ENCODE results near the gene GYPC.

GYPC gene

DNA sequence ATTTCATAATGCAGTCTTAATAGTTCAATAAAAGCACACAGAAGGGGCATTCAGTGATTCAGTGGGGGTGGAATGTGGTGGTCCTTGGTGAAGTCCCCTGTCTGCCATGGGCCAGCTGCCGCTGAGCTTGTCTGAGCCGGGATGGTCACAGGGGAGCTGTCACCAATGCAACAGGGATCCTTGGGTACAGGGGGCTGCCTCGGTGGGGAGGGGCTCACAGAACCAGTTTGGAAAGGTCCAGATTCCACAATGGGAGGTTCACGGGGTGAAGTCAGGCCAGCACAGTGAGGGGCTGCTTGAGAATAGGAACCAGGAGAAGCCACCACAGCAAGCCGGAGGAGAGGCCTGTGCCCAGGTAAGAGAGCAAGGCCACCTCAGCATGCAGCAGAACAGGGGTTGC lies 75.4 kb downstream of the GYPC start:
- DNase-seq (ENCODE audit: low read depth, low spot score) = no peak

DNA sequence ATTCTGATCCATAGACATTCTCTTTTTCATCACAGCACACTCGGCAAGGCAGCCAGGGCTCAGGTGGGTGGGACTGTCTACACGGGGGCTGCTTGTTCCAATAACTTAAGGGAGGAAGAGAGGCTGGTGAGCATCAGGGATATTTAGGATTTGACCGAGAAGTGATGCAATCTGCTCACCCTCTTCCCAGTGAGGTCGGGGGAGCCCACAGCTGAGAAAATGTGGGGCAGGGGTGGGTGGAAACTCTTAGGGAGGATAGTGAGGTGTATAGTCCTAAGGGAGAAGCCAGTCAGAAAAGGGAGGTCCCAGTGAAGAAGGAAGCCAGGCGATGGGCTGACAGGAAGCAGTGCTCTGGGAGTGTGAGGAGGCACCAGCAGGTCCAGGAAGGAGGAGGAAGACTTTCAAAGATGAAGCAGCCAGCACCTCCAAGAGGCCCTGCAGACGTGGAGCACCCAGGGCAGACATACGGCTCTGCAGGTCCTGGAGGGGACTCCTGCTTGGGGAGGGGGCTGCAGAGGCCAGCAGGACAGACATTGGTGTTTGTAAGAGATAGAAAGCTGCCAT lies 76.8 kb downstream of the GYPC start:
- DNase-seq (ENCODE audit: low read depth, low spot score) = no peak

DNA sequence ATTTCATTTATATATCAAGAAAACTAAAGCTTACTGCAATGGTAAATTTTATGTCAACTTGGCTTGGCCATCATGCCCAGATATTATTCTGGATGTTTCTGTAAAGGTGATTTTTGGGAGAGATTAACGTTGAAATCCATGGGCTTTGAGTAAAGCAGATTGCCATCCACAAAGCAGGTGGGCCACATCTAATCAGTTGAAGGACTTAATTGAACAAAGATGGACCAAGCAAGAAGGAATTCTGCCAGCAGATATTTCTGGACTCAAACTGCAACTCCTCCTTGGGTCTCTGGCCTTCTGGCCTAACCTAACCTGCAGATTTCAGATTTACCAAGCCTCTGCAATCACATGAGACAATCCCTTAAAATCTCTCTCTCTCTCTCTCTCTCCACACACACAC lies 77.8 kb downstream of the GYPC start:
- no peak for DNase-seq (ENCODE audit: low read depth, low spot score)

DNA sequence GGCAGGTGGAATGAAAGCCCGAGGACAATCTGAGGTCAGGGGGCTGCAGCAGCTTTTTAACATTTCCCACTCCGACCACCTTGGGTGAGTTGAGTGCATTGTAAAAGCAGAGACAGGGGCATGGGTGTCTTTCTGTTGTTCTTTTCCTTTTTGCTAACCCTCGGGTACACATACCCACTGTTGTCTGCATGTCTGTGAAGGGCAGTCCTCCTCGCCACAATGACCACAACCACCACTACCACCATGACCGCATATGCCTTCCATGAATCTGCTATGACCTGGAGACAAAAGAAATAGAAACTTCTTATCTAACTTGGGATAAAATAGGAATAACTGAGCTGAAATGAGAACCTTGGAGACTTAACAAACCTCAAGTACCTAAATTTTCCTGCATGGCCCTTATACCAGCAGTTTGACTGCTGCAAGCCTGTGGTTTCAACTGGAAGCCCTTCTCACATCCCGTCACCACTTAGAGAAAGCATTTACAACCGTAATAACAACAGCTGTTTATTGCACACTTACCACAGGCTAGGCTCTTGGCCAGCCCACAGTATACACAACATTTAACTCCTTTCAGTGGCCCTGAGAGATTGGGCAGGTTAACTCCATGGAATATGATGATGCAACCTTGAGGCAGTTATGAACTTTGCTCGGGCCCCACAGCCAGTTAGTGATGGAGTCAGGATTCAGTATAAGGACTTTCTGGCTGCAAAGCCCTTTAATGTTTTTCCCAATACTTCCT lies 80.3 kb downstream of the GYPC start:
- DNase-seq (ENCODE audit: low read depth, low spot score) = no peak

DNA sequence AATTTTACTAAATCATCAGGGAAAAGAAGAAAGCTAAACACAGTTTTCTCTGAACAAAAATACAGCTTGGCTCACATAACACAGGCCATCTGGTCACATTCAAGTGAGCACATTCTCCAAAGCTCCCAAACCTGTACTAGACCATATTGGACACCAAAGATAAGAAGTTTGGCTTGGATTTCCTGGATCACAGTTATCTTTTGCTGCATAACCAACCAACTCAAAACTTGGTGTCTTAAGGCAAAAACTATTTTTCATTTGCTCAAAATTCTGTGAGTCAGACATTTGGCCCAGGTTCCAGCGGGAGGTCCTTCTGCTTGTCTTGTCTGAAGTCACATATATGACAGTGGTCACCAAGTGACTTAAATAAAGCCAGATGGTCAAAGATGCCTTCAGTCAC lies 83.2 kb downstream of the GYPC start:
- DNase-seq (ENCODE audit: low read depth, low spot score) = no peak

DNA sequence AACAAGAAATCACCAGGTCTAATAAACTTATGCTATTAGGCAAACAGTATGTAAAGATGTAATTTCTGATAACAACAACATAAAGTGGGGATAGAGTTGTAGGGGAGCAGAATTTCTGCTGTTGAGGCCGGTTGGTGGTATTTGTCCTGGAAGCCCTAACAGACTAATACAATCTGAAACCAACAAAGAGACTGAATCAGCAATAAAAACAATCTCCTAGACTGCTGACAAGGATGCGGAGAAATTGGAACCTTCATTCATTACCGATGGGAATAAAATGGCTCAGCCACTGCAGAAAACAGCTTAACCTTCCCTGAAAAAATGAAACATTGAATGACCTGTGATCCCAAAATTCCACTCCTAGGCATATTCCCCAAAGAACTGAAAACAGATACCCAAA lies 88.7 kb downstream of the GYPC start:
- no peak for DNase-seq (ENCODE audit: low read depth, low spot score)
